ENCODE measurements around the gene SNAPC2.
A peak's percentile ranks its signal among the peaks of the same experiment; 100 is the strongest.

SNAPC2 gene

DNA sequence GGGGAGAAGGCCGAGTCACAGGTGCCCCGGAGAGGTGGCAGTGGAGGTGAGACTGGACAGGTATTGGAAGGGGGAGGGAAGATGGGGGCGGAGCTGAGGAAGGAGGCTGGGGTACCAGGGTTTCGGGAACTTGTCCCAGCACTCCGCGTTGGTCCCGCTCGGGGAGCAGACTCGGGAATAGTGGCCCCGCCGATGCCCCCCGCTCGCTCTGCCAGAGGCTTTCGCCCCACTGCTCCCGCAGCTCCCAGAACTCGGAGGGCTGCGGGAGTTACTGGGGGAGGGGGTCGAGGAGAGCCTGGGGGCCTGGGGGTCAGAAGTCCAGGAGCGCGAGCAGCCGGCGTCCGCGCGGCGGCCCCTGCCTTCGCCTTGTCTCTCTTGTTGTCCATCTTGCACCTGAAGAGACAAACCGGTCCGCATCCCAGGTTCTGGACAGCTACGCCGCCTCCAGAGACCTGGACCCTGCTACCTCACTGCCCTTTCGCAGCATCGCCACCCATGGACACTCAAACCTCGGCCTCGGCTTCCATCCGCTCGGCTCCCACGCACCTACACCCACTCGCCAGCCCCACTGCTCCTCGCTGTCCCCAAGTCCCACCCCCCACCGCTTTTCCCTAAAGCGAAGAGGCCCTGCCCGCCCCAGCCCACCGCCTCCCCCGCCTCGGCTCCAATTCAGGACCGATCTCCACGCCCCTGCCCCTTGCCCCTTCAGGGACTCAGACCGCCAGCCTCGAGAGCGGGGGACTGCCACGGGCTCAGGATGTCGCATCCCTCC lies 46.6 kb upstream of the SNAPC2 start:
- no peak overlapping the region for H3K4me3 ChIP-seq (ENCODE audit: low read depth, low read length)
- CTCF ChIA-PET = interaction anchor here (1.1 kb wide), 2 partner anchors 19 to 28 kb away, joined by 3 read pairs; no protein-coding TSS in a partner anchor
- no peak for TF ChIP-seq CTCF (IDR thresholded peaks at IDR 0.05; ENCODE audit: insufficient read depth, low read length, missing control alignments)
- POLR2A ChIA-PET = no interaction called here
- no peak for DNase-seq (ENCODE audit: low read depth, low spot score)

- ChIA-PET POLR2A (no interaction called here), CTCF (no interaction called here)
- DNase-seq (ENCODE audit: low read depth, low spot score) = no peak
- TF ChIP-seq CTCF (IDR thresholded peaks at IDR 0.05; ENCODE audit: insufficient read depth, low read length, missing control alignments) = no peak
- H3K4me3 ChIP-seq (ENCODE audit: low read depth, low read length) = peak within 1 kb of the TSS; percentile 1; the same call in 1 of the 2 replicates
Observed at GRCh38 chr19:7874076-7874896, 45.9 kb upstream of the SNAPC2 start, which contains the start of gene PRR36. PRR36 (minus strand) TSS chr19:7874390; CDS start chr19:7873689, 701 bp downstream.

DNA sequence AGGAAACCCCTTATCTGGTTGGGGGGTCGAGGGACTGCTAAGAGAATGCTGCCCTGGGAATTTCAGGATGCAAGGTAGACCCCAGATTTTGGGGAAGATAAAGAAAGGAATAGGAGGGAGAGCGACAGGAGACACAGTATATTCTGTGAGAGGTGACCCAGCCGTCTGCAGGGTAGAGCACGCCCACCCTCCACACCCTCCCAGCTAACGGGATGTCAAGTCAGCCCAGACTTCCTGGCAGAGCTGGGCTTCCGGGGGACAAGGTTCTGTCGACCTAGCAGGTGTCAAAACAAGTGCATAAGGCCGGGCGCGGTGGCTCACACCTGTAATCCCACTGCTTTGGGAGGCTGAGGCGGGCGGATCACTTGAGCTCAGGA lies 45.3 kb upstream of the SNAPC2 start:
- ChIA-PET CTCF (no interaction called here), POLR2A (no interaction called here)
- DNase-seq (ENCODE audit: low read depth, low spot score) = no peak
- TF ChIP-seq CTCF (IDR thresholded peaks at IDR 0.05; ENCODE audit: insufficient read depth, low read length, missing control alignments) = no peak
- H3K4me3 ChIP-seq (ENCODE audit: low read depth, low read length) = no peak overlapping the region

DNA sequence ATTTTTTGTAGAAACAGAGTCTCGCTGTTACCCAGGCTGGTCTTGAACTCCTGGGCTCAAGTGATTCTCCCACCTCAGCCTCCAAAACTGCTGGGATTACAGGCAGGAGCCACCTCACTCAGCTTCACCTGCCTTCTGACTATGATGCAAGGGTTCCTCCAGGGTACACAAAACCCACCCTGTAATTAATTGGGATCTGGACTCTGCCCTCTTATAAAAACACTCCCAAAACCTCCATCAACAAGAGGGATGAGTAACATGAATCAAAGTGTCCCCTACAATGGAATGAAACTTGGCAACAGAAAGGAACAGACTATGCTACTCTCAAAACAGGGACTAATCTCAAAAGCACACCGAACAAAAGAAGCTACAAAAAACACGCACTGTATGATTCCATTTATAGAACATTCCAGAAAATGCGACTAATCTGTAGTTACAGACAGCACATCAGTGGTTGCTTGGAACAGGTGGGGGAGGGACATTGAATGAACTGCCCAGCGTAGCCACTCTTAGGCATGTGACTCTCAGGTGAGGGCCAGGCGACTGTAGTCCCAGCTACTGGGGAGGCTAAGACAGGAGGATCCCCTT lies 42.8 kb upstream of the SNAPC2 start:
- DNase-seq (ENCODE audit: low read depth, low spot score) = no peak
- no peak for TF ChIP-seq CTCF (IDR thresholded peaks at IDR 0.05; ENCODE audit: insufficient read depth, low read length, missing control alignments)
- CTCF ChIA-PET = interaction anchor here (0.8 to 3.6 kb wide), 4 partner anchors 8 to 125 kb away, joined by 3 to 19 read pairs (median 4); partner anchors contain the start of gene MAP2K7
- POLR2A ChIA-PET = no interaction called here
- H3K4me3 ChIP-seq (ENCODE audit: low read depth, low read length) = no peak overlapping the region

- DNase-seq (ENCODE audit: low read depth, low spot score) = no peak
- ChIA-PET CTCF (interaction anchor here (3.6 kb wide), 1 partner anchor 10 kb away, joined by 19 read pairs; no protein-coding TSS in a partner anchor), POLR2A (no interaction called here)
- no peak overlapping the region for H3K4me3 ChIP-seq (ENCODE audit: low read depth, low read length)
- no peak for TF ChIP-seq CTCF (IDR thresholded peaks at IDR 0.05; ENCODE audit: insufficient read depth, low read length, missing control alignments)
Observed at GRCh38 chr19:7879111-7879807, 40.9 kb upstream of the SNAPC2 start.

Data from AG04449 (cell line).